ENCODE measurements around the gene MAGOH.

The MAGOH gene

DNA sequence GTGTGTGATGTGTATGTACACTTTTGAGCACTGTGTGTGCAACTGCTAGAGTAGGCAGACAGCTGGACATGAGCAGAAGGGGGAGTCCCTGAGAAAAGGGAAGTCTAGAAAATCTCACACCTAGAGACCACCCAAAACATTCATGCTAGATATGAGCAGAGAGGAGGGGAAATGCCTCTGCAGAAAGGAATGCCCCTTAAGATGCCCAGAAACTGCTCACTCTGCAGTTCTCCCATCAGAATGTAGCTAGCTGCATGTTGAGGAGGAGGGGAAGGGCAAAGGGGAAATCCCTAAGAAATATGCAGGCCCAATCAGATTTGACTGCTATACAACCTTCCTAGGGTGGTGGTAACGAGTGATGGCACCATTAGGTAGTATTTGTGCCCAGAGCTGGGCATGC is 31.8 kb upstream of the MAGOH start:
- no peak for DNase-seq

DNA sequence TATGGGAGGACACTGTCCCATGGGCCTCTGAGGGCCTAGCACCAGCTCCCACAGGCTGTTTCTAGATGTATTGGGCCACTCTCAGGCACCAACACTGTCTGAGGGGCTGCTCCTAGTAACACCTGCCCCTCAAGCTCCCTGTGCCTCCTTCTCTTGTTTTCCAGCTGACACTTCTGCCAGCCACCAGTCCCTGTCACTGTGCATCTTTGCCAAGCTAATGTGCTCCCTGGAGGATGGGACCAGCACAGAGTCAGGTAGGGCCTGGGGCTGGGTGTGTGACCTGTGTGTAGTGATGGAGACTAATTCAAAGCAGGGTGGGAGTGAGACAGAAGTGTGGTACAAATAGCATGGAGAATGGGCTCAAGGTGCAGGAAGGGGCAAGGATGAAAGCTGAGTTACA is 29.4 kb upstream of the MAGOH start:
- no peak for DNase-seq

DNA sequence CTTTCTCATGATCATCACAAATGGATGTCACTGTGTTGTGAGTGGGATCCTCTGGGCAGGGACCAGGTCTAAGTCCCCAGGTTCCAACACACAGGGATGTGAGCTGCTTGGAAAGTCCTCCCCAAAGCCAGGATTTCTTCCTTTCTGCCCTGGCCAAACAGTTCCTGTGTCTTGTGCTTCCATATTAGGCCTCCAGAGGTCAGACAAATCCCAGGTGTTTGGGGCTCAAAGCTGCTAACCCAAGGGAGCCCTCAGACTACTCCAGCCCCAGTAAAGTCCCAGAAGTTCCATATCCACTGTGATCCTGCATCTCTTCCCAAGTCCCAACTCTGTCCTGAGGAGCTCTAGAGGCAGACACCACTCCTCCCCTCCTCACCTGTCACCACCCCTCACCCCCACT is 27.7 kb upstream of the MAGOH start:
- DNase-seq: no peak

DNA sequence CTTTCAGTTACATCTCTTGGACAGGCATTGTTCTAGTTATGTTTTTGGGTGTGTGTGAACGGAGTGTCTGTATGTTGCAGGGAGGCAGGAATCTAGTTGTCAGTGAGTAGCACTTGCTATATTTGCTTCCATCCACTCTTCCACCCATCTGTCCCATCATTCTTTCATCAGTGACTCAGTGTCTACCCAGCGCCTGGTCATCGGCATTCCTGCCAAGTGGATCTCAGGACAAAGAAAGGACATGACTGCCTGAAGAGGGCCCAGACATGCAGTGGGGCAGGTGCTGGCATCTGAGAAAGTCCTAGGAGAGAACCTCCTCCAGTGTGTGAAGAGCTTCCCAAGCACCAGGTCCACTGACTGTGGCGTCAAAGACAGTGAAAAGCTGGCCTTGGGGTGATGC is 27.3 kb upstream of the MAGOH start:
- no peak for DNase-seq

DNA sequence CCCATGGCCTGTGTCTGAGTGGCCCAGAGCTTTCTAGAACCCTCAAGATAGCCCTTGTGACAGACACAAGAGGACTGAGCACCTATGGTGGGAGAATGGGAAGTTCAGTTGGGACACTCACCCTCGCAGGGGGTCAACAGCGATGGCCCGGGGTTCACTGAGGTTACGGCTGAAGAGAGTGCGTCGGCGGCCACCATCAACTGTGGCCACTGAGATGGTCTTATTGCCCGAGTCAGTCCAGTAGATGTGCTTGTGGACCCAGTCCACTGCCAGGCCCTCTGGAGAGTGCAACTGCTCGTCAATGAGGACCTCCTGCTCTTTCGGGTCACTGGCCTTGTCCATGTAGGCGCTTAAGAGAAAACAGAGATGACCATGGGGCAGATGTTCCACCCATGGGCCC is 25.7 kb upstream of the MAGOH start:
- DNase-seq: no peak

DNA sequence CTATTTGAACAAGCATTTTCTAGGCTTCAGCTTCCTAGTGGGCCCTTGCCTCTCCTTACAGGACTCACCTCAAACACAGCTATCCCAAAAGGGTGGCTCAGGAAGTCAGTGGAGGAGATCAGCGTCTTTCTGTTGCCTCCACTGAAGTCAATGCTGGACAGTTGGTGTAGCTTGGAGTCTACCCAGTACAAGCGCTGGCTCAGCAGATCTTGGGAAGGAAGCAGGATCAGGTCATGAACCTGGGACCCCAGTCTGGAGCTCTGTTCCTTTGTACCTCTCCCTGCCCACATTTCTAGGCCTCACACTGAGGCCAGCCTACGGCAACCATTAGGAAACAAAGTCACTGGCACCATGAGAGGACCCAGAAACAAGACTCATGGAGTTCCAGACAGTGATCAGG is 23.7 kb upstream of the MAGOH start:
- DNase-seq: no peak

DNA sequence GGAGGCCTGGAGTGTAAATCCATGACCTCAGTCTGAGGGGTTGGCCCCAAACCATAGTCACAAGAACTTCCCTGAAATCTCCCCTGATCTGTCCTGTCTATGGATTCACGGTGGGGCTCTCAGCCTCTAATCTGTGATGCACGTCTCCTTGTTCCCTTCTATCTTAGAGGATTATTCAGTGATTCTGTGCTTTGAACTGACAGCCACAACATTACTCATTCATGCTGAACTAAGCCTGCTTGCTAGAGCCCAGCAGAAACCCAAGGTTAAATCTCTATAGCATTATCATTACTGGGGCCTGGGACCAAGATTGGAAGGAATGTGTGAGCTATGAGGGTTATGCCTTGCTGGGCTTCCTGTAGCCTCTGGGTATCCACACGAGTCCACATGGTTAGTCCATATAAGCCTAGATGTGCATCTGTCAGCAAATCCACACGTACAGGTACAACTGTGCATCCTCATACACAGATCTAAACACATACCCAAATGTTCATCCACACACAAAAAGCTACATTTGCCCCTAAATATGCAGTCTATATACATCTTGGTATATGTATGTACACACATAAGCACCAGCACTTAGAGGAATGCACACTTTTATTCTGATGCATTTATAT is 22.4 kb upstream of the MAGOH start:
- DNase-seq: no peak

DNA sequence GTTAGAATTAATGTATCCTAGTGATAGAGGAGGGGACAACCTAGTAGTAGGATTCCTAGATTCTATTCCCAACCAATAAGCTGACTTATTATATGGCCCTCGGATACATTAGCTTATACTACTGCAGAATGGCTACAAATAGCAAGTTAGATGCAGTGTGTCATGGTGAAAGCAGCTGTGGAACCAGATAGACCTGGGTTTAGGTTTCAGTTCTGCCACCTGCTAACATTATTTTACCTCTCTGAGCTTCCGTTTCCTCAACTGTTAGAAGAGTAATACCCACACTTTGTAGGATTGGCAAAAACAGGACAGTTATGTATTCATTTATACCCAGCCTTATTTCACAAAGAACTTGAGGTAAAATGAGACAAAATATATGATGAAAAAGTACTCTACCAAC is 21.6 kb upstream of the MAGOH start:
- no peak for DNase-seq

DNA sequence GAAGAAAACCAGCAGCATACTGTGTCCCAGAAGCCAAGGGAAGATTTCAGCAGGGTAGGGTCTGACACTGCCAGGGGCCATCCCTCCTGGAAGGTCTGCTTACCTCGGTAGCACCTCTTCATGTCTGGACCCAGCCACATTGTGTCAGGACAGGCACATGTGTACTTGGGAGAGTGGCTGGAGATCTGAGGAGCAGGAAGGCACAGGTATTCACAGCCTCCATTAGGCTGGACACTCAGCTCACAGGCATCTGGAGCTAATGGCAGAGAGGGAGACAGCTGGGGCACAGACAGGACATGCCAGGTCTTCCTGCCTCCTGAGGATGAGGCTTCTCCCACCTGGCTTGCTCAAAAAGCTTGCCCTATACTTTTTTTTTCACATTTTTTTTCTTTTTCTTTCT is 19.9 kb upstream of the MAGOH start:
- no peak for DNase-seq

DNA sequence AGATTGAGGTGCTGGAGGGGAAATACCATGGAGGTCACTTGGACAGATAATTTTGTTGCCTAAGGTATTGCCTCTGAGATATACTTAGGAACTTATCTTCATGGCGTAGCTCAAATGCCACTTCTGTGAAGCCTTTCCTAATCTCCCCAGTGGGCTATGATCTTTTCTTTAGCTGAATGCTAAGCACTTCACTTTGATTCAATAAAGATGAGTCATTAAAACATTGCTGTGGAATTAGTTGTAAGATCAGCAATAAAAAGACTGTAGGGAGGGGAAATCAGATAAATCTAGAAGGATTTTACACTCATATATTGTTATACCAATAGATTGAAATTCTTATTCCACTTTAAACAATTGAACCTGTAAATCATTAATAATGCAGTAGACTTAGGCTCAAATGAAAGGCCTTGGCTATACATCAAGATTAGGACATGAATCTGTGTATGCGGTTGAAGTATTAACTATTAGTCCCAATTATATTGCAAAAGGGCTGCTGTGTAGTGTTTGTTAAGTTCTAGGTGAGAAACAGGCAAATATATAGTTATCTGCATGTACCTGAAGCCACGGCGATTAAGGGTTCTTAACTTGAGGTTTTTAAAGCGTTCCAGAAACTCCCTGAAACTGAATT is 19.2 kb upstream of the MAGOH start:
- DNase-seq: no peak

DNA sequence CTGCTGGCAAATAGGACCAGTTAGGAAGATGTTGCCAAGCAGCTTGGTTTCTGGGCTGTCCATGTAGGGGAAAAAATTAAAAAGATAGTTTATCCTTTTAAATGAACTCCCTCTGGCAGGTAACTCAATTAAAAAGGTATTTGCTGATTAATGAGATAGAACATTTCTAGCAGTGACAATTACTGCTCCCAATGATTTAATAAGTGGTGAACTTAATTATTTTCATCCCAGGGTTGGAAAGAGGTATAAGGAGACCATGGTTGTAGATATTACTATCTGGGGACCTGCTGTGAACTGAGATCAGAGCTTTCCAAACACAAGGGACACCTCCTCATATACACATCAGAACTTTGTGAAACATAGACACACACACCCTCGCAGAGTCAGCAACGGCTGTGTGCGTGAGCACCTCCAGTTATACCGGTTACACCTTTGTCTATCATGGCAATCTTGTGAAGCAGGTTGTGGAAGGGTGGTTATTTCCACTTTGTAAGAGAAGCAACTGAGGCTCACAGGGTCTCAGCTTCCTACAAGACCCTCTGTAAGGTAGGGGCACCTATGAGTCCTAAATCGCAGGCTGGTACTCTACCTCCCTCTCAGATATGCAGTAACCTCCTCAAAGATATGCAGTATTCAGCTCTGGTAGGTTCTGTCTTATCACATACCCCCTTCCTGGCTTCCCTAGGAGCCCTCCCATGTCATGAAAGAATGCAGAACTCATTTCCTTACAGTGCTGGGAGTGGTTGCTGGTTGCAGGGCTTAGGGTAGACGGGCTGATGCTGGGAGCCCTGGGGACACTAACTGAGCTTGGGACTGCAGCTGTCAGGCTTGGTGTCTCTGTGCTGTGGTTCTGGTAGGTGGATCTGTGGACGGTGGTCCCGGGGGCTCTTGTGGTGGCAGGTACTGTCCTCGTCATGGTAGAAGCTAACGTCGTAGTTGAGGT is 18.5 kb upstream of the MAGOH start:
- DNase-seq: no peak

DNA sequence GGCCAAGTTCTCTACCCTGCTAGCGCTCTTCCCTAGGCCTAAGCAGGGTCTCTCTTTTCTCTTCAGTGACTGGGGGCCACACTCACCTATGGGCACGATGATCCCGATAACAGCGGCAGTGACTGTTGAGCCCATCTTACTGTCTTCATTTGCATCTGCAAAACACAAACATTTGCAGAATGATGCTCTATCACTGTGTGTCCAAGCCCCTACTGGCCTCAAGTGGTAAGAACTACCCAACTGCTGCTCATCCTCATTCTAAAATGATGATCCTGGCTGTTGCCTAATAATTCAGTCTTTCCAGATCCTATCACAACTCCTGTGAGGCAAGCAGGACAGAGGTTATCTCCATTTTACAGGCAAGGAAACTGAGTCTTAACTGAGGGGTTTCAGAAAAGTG is 16.7 kb upstream of the MAGOH start:
- DNase-seq: no peak

DNA sequence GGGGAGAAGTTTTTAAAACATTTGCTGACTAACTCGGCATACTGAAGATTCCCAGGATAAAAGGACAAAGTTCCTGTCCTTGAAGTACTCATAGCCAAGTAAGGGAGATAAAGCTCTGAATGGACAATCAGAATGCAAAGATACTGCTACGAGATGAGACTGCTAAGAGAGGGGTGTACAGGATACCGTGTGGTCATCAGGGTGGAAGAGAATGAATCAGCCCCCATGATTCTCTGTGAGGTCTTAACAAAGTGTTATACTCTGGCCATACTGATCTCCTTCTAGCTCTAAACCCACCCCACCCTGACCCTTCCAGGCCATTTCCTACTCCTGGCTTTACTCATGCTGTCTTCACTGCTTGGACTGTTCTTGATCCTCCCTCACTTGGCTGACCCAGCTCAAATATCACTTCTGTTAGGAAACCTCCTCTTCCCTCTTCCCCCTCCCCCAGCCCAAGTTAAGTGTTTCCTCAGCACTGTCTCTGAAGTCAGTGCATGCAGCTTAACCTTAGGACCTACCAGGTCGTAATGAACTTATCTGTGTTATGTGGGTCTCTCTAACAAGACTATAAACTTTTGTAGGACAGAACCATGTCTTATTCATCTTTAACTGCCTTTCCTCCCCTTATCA is 15.8 kb upstream of the MAGOH start:
- DNase-seq: no peak

DNA sequence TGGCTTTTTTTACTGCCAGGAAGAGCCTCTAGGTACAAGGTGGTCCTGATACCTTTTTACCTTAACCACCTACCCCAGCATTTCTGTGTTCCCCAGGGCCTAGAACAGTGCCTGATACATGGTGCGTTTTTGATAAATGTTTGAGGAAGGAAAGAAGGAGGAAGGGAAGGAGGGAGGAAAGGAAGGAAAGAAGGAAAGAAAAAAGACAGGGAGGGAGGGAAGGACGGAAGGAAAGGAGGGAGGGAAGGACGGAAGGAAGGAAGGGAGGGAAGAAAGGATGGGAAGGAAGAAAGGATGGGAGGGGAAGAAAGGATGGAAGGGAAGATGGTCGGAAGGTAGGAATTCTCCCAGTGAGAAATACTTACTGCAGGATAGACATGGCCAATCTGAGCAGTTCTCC is 12.0 kb upstream of the MAGOH start:
- no peak for DNase-seq

DNA sequence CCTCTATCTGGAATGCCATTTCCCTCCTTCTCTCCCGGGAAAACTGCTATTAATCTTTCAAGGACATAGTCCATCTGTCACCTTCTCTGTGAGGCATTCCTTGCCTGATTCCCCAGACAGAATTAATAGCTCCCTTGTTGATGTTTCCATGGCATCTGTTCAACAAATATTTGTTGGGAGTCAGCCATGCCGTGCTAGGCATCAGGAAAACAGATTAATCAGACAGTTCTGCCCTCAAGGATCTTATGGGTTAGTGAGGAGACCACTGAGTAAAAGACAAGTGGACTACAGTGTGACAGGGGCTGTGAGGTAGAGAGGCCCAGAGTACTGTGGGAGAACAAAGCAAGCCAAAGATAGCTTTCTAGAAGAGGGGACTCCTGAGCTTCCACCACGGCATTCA is 11.4 kb upstream of the MAGOH start:
- no peak for DNase-seq

DNA sequence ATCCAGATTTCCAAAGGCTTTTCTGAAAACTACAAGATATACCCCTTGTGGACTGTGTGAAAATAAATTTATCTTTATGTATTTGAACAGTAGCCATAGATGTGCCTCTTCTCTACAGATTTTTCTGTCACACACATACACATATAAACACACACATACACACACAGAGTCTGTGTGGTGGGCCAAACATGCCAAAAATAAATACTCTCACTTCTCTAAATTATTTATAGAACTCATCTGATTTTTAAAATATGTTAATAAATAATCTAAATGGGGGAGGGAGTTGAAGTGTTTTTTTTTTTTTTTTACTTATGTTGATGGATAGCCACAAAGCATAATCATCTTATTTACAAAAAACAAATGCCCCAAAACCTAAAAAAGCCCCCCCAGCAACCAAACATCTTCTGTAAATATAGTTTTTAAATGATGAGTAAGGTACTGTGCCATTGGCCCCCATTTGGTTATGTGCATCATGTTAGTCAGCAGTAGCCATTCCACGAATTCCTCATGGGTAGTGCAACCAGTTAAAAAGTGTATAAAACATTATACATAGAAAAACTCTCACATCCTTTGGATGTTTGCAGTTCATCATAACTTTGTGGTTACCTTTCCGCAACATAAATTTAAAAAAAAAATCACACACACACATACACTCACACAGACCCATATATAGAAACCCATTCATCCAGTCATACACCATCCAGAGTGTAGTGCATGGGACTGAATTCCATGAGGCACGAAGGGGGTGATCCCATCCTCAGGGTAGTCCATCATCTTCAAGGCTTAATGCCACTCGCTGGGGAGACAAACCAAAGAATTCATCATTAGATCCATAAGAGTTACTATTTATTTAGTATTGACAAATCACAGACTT is 8.2 kb upstream of the MAGOH start:
- no peak for DNase-seq

DNA sequence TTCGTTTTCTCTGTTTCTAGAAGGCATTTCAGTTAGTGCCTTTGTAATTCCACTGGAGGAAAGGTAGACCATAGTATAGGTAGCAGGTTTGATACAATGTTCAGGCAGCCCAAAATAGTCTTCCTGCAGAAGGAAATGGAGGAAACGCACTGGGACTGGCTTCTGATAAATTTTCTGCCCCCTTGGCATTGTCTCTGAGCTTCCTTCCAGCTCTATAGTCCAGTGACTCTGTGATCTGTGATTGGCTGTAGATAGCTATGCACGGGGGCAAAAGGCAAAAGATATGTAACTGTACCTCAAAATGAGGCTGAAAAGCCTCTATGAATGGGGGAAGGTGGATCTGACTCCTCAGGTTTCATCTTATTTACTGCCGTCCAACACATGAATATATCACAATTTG is 5.8 kb upstream of the MAGOH start:
- DNase-seq: no peak

DNA sequence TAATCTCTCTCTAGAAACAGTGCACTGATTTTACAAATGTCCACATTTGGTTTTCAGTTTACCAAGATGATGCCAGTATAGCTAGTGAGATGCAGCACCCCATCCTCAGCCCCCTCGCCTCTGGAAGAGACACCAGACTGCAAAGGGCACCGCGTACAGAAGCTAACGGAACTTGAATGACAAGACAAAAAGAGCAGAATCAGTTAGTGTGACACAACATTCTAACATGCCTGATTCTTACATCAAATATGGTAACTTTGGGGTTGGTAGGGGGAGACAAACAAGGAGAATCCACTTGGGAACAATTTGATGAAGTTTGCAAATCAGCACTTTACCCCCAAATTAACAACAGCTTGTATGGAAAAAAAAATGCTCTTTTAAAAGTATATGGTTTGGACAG is 4.1 kb upstream of the MAGOH start:
- no peak for DNase-seq

DNA sequence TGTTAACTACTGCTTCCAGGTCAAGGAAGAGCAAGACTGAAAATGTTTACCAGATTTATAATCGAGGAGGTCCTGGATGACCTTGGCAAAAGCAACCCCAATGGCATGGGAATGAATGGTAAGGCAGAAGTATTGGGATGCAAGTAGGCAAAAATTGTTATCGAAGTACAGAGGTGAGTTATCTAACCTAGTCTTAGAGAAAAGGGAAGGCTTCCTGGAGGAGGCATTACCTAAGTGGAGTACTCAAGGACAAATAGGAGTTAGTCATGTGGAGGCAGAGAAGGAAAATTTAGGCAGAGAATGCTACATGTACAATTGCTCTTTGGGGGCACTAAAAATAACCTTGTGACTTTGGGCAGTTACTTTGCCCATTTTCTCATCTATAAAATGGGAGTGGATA is 3.5 kb upstream of the MAGOH start:
- DNase-seq: no peak

DNA sequence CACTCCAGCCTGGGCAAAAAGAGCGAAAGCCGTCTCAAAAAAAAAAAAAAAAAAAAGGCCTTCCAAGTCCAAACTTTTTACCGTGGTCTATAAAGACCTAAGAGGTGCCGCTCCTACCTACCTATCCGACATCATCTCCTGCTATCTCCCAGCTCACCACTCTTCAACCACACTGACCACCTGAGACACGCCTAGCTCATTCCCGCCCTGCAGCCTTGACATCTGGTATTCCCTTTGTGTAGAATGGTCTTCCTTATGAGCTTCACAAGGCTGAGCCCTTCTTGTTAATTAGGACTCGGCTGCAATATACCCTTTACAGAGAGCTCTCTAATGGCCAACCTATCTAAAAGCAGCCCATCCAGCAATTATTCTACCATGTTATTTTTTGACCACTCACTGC is 680 bp downstream of the MAGOH start:
- DNase-seq: no peak

DNA sequence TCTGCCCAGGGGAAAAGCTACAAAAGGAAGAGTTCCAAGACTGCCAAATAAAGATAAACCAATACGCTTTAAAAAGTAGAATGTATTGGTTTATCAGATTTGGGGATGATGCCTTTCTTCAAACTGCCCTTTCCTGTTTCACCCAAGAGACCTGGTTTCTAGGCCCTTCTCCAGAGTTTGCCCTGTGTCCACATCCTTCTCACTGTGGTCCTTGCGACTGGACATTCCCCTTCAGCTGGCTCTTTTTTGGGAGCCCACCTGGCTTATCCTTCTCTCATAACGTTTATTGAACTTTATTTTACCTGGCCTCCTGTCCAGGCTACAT is 17.4 kb downstream of the MAGOH start:
- DNase-seq: no peak

DNA sequence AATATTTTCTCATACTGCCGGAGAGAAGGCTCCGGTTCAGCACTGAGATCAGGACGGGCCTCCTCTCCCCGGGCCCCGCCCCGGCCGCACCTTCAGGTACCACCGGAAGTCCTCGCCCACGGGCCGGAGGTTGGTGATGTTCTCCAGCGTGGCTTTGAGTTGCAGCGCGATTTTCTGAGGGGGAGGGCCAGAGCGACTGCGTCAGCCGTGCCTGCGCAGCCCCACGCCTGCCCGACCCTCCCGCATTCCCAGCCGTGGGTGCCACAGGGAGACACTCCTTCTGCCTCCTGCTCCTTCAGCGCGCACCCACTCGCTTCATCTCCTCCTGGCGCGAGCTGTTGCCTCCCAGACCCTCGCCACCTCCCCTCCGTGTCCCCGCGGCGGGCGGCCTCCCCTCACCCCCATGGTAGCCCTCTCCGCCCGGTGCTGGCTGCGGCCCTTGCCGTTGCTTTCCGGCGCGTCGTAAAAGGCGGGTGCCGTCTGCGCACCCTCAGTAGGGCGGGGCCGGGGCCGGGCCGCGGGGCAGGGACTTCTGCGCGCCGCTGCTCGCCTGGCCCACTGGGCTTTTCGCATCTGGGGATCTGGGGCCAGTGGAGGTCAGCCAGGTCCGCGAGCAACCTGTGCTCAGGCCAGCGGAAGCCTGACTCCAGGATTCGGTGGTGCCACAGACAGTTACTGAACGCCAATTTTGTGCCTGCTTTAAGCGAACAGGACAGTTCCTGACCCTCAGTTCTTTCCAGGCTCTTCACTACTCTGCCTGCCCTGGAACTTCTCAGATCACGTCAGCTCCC is 18.0 kb downstream of the MAGOH start, which contains the start of gene CZIB:
CZIB (minus strand) TSS at position 464 of the 791 bp plus-strand sequence; CDS start at position 405, 59 bp downstream.
- DNase-seq: peak; percentile 95

Data from stimulated activated CD4-positive, alpha-beta T cell treated with anti-CD3 and anti-CD28 coated beads, Interleukin-12 subunit alpha, Interleukin-12 subunit beta, amount 100 ng/mL, for 4 hours (primary cell).